HTERT RPE-1 (cell line): ENCODE measurements around the gene DLGAP1.

ENCODE experiments used
- in situ Hi-C: fragments of 300-500 bp; cut with MboI; formaldehyde crosslinking; loops from 4 replicates; pipeline ENCODE4 v1.14.3; 2020; ENCODE audit warnings: low sequenced_read_pairs

The DLGAP1 gene

GRCh38 chr18:3907955-3908354 is 547.2 kb downstream of the DLGAP1 start:
- in situ Hi-C loops, result no loop called here

- in situ Hi-C loops, result no loop called here
These were observed 548.9 kb downstream of the DLGAP1 start for GRCh38 chr18:3906116-3906750.

- in situ Hi-C loops, result no loop called here
These were observed 551.8 kb downstream of the DLGAP1 start for GRCh38 chr18:3903337-3903736.

- in situ Hi-C loops, result no loop called here
These were observed 552.4 kb downstream of the DLGAP1 start for GRCh38 chr18:3902676-3903075.

- in situ Hi-C loops, result no loop called here
These were observed 553.3 kb downstream of the DLGAP1 start for GRCh38 chr18:3901811-3902210.

- in situ Hi-C loops, result no loop called here
These were observed 554.1 kb downstream of the DLGAP1 start for GRCh38 chr18:3901042-3901441.

- in situ Hi-C loops, result no loop called here
These were observed 554.8 kb downstream of the DLGAP1 start for GRCh38 chr18:3900327-3900726.

- in situ Hi-C loops, result no loop called here
These were observed 556.1 kb downstream of the DLGAP1 start for GRCh38 chr18:3898861-3899613.

GRCh38 chr18:3892152-3892551 is 563.0 kb downstream of the DLGAP1 start:
- in situ Hi-C loops, result no loop called here

GRCh38 chr18:3891245-3891644 is 563.9 kb downstream of the DLGAP1 start:
- in situ Hi-C loops, result no loop called here

GRCh38 chr18:3889803-3890202 is 565.3 kb downstream of the DLGAP1 start:
- in situ Hi-C loops, result no loop called here

- in situ Hi-C loops, result no loop called here
These were observed 566.0 kb downstream of the DLGAP1 start for GRCh38 chr18:3889121-3889520.

GRCh38 chr18:3886575-3887322 is 568.4 kb downstream of the DLGAP1 start:
- in situ Hi-C loops, result no loop called here

GRCh38 chr18:3885209-3885792 is 569.8 kb downstream of the DLGAP1 start:
- in situ Hi-C loops, result no loop called here

GRCh38 chr18:3879836-3880120 is 575.3 kb downstream of the DLGAP1 start:
- in situ Hi-C loops, result no loop called here

GRCh38 chr18:3879114-3879835 is 575.8 kb downstream of the DLGAP1 start:
- in situ Hi-C loops, result no loop called here

- in situ Hi-C loops, result no loop called here
These were observed 576.7 kb downstream of the DLGAP1 start for GRCh38 chr18:3878401-3878800.

GRCh38 chr18:3877678-3878077 is 577.4 kb downstream of the DLGAP1 start:
- in situ Hi-C loops, result no loop called here

GRCh38 chr18:3875961-3876360 is 579.1 kb downstream of the DLGAP1 start:
- in situ Hi-C loops, result no loop called here

- in situ Hi-C loops, result no loop called here
These were observed 579.7 kb downstream of the DLGAP1 start for GRCh38 chr18:3875376-3875775.

GRCh38 chr18:3874581-3874980 is 580.5 kb downstream of the DLGAP1 start:
- in situ Hi-C loops, result no loop called here
